ENCODE results near the gene EIF6. TPM values are rescaled to one million over a fixed set of nuclear protein-coding genes. Genes with fewer than 3 reads are reported as not detected.
A peak's percentile ranks its signal among the peaks of the same experiment; 100 is the strongest.

EIF6 gene
- total and polyA plus RNA-seq, 2 experiments from 2014 or later, result 149 to 215 TPM

DNA sequence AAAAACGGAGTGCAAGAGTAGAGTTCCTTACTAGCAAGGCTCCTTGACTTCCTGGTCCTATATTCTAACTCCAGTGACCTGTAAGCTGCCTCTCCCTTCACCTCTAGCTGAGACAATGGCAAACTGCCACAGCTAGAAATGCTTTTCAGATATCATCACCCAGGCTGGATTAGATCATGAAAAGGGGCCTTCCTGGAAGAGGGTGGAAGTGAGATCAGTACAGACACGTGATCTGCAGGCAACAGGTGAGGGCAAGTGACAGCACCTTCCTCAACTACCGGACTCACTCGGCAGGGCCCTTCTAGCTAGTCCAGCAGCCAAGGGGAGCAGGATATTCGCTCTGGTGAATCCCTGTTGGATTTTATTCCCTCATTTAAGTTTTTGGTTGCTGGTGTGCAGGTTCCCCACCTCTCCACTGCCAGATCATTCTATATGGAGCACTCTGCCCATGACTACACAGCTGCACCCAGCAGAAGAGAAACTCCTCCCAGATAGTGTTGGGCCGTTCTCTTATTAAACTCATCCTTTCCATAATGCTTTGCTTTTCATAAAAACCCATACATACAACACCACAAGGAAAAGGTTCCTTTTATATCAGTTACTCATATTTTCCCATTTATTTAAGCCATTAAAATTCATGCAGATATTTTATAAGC is 34.1 kb upstream of the EIF6 start:
- Mint-ChIP-seq H3K27ac (peak overlapping the region; percentile 41; the same call in 1 of the 2 replicates), H3K36me3 (ENCODE audit: low read depth) (no peaks in the 10 kb centered on the region), H3K27me3 (ENCODE audit: insufficient read depth, low read depth, poor library complexity) (peaks cover 5% of the 10 kb centered on the region), H3K4me1 (peaks cover 30% of the 10 kb centered on the region), H3K4me3 (no peak overlapping the region), H3K9me3 (no peaks in the 10 kb centered on the region; the same call in 2 of the 3 replicates)
- Histone ChIP-seq H3K36me3 (ENCODE audit: insufficient read depth) (no peaks in the 10 kb centered on the region), H3K27ac (ENCODE audit: low read depth) (no peak overlapping the region), H3K79me2 (replicated peaks; ENCODE audit: insufficient read depth) (no peaks in the 10 kb centered on the region), H3K9me2 (ENCODE audit: insufficient read depth) (no peaks in the 10 kb centered on the region), H2AFZ (no peak overlapping the region), H3K27me3 (ENCODE audit: insufficient read depth) (no peaks in the 10 kb centered on the region), H3K4me2 (no peak overlapping the region), H3K4me1 (ENCODE audit: insufficient read depth) (peaks cover 8% of the 10 kb centered on the region), H3K4me3 (no peak overlapping the region), H4K20me1 (replicated peaks; ENCODE audit: insufficient read depth) (no peaks in the 10 kb centered on the region), H3F3A (replicated peaks; ENCODE audit: low read depth) (no peaks in the 10 kb centered on the region)
- TF ChIP-seq NANOG (IDR thresholded peaks at IDR 0.05; ENCODE audit: borderline replicate concordance) (no peak), STAT1 (IDR thresholded peaks at IDR 0.05; ENCODE audit: unreplicated experiment) (no peak), JUNB (IDR thresholded peaks at IDR 0.05; ENCODE audit: unreplicated experiment) (no peak), EZH2phosphoT487 (IDR thresholded peaks at IDR 0.05; ENCODE audit: unreplicated experiment) (no peak), EZH2 (IDR thresholded peaks at IDR 0.05; ENCODE audit: low read depth, unreplicated experiment) (no peak), ZNF331 (CRISPR knock-in tag; IDR thresholded peaks at IDR 0.05; ENCODE audit: low read depth) (no peak)
- TF ChIP-seq, protein P1, sequence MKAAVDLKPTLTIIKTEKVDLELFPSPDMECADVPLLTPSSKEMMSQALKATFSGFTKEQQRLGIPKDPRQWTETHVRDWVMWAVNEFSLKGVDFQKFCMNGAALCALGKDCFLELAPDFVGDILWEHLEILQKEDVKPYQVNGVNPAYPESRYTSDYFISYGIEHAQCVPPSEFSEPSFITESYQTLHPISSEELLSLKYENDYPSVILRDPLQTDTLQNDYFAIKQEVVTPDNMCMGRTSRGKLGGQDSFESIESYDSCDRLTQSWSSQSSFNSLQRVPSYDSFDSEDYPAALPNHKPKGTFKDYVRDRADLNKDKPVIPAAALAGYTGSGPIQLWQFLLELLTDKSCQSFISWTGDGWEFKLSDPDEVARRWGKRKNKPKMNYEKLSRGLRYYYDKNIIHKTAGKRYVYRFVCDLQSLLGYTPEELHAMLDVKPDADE (IDR thresholded peaks at IDR 0.05), result no peak
- TF ChIP-seq, protein P2, sequence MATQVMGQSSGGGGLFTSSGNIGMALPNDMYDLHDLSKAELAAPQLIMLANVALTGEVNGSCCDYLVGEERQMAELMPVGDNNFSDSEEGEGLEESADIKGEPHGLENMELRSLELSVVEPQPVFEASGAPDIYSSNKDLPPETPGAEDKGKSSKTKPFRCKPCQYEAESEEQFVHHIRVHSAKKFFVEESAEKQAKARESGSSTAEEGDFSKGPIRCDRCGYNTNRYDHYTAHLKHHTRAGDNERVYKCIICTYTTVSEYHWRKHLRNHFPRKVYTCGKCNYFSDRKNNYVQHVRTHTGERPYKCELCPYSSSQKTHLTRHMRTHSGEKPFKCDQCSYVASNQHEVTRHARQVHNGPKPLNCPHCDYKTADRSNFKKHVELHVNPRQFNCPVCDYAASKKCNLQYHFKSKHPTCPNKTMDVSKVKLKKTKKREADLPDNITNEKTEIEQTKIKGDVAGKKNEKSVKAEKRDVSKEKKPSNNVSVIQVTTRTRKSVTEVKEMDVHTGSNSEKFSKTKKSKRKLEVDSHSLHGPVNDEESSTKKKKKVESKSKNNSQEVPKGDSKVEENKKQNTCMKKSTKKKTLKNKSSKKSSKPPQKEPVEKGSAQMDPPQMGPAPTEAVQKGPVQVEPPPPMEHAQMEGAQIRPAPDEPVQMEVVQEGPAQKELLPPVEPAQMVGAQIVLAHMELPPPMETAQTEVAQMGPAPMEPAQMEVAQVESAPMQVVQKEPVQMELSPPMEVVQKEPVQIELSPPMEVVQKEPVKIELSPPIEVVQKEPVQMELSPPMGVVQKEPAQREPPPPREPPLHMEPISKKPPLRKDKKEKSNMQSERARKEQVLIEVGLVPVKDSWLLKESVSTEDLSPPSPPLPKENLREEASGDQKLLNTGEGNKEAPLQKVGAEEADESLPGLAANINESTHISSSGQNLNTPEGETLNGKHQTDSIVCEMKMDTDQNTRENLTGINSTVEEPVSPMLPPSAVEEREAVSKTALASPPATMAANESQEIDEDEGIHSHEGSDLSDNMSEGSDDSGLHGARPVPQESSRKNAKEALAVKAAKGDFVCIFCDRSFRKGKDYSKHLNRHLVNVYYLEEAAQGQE (IDR thresholded peaks at IDR 0.05; ENCODE audit: unreplicated experiment), result no peak
- DNase-seq (ENCODE audit: low spot score) (no peak), ATAC-seq (no peak)

DNA sequence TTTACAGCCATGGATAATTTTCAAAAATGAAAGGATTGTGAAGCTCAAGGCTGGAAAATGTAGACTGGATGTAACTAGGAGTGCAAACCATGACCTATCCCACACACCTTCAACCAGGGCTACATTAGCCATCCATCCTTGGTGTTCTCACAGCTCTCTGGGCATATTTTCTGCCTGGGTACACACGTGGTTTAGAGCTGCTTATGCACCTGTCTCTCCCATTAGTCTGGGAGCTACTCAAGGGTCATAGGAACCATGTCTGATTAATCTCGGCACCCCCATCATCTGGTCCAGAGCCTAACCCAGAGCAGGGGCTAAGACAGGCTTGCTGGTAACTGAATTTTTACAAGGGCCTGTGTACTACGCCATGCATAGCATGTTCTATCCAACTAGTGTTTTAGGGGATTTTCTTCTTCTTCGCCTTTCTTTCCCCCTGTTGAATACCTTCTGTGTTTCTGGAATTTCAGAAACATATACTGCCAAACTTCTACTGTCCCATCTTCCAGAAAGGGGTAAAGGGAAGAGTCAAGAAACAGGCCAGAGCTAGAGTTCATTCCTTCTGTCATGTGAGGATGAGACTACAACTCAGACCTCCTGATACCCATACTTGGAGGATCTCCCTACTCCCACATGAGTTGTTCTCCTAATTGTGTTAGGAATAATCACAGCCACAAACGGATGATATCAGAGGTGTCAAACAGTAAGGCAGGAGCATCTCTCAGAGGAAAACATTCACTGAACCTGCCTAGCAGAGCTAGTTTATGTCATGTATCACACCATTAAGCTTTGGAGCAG is 33.0 kb upstream of the EIF6 start:
- no peaks in the 10 kb centered on the region for H3K9me2 ChIP-seq (ENCODE audit: insufficient read depth)
- no peaks in the 10 kb centered on the region for H3K36me3 ChIP-seq (ENCODE audit: insufficient read depth)
- DNase-seq (ENCODE audit: low spot score) (no peak), ATAC-seq (no peak)
- no peaks in the 10 kb centered on the region for H3F3A ChIP-seq (replicated peaks; ENCODE audit: low read depth)
- no peaks in the 10 kb centered on the region for H4K20me1 ChIP-seq (replicated peaks; ENCODE audit: insufficient read depth)
- Mint-ChIP-seq H3K27ac (no peak overlapping the region), H3K27me3 (ENCODE audit: insufficient read depth, low read depth, poor library complexity) (peaks cover 5% of the 10 kb centered on the region), H3K4me1 (peaks cover 35% of the 10 kb centered on the region), H3K4me3 (no peak overlapping the region), H3K36me3 (ENCODE audit: low read depth) (peaks cover 2% of the 10 kb centered on the region; the same call in 1 of the 3 replicates), H3K9me3 (no peaks in the 10 kb centered on the region; the same call in 2 of the 3 replicates)
- no peak overlapping the region for H3K4me2 ChIP-seq
- H3K4me1 ChIP-seq (ENCODE audit: insufficient read depth), result peaks cover 11% of the 10 kb centered on the region
- H3K79me2 ChIP-seq (replicated peaks; ENCODE audit: insufficient read depth), result no peaks in the 10 kb centered on the region
- H2AFZ ChIP-seq, result no peak overlapping the region
- H3K27me3 ChIP-seq (ENCODE audit: insufficient read depth), result no peaks in the 10 kb centered on the region
- no peak overlapping the region for H3K27ac ChIP-seq (ENCODE audit: low read depth)
- H3K4me3 ChIP-seq, result no peak overlapping the region
- TF ChIP-seq EZH2 (IDR thresholded peaks at IDR 0.05; ENCODE audit: low read depth, unreplicated experiment) (no peak), JUNB (IDR thresholded peaks at IDR 0.05; ENCODE audit: unreplicated experiment) (no peak), ZNF114 (CRISPR knock-in tag; IDR thresholded peaks at IDR 0.05) (no peak), POLR2AphosphoS5 (IDR thresholded peaks at IDR 0.05; ENCODE audit: low read depth) (no peak), STAT1 (IDR thresholded peaks at IDR 0.05; ENCODE audit: unreplicated experiment) (no peak), CREB1 (CRISPR knock-in tag; IDR thresholded peaks at IDR 0.05; ENCODE audit: low read depth) (no peak), EZH2phosphoT487 (IDR thresholded peaks at IDR 0.05; ENCODE audit: unreplicated experiment) (no peak), NANOG (IDR thresholded peaks at IDR 0.05; ENCODE audit: borderline replicate concordance) (no peak)
- TF ChIP-seq, protein P1 (IDR thresholded peaks at IDR 0.05), result no peak
- TF ChIP-seq, protein P3, sequence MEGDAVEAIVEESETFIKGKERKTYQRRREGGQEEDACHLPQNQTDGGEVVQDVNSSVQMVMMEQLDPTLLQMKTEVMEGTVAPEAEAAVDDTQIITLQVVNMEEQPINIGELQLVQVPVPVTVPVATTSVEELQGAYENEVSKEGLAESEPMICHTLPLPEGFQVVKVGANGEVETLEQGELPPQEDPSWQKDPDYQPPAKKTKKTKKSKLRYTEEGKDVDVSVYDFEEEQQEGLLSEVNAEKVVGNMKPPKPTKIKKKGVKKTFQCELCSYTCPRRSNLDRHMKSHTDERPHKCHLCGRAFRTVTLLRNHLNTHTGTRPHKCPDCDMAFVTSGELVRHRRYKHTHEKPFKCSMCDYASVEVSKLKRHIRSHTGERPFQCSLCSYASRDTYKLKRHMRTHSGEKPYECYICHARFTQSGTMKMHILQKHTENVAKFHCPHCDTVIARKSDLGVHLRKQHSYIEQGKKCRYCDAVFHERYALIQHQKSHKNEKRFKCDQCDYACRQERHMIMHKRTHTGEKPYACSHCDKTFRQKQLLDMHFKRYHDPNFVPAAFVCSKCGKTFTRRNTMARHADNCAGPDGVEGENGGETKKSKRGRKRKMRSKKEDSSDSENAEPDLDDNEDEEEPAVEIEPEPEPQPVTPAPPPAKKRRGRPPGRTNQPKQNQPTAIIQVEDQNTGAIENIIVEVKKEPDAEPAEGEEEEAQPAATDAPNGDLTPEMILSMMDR (conservative IDR thresholded peaks at IDR 0.05; ENCODE audit: low read depth in 2 of 2), result no peak
